ENCODE data around the gene UBN1.

Gene UBN1

DNA sequence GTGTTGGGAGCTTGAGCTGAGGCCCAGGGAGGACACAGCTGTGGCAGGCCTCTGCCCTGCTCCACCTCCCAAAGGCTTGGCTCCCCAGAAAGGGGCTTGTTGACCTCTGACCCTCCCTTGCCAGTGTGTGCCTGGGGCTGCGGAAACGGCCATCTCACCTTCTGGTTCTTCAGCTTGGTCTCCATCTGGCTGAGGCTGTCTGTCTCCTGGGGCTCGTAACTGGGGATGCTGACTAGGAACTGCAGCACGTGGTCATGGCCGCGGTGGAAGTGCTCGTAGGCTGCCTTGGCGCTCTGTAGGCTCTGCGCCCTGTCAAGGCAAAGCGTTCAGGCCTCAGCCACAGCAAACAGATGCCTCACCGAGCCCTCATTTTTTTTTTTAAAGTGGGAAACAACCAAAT is 42.7 kb downstream of the UBN1 start:
- DNase-seq (ENCODE audit: low read depth): no peak
- no peak for TF ChIP-seq CTCF (IDR thresholded peaks at IDR 0.05; ENCODE audit: control insufficient read depth, extremely low read depth, insufficient read depth)
- H3K4me3 ChIP-seq (ENCODE audit: low read depth, low read length): no peak overlapping the region

DNA sequence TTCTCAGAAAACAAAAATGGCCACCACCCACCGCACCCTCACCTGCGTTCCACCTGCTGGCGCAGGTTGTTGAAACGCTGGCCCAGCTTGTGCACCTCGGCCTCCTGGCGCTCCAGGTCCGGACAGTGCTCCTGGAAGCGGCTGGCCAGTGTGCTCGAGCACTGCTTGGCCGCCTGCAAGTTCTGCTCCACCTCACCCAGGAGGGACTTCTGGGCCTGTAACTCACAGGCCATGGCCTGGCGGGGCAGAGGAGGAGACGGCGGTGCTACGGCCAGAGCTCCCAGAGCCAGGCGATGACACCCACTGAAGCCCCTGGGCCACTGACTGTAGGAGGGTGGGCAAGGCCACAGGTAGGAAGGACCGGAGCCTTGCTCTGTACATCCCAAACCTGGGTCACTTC is 43.4 kb downstream of the UBN1 start:
- no peak for DNase-seq (ENCODE audit: low read depth)
- no peak overlapping the region for H3K4me3 ChIP-seq (ENCODE audit: low read depth, low read length)
- no peak for TF ChIP-seq CTCF (IDR thresholded peaks at IDR 0.05; ENCODE audit: control insufficient read depth, extremely low read depth, insufficient read depth)

DNA sequence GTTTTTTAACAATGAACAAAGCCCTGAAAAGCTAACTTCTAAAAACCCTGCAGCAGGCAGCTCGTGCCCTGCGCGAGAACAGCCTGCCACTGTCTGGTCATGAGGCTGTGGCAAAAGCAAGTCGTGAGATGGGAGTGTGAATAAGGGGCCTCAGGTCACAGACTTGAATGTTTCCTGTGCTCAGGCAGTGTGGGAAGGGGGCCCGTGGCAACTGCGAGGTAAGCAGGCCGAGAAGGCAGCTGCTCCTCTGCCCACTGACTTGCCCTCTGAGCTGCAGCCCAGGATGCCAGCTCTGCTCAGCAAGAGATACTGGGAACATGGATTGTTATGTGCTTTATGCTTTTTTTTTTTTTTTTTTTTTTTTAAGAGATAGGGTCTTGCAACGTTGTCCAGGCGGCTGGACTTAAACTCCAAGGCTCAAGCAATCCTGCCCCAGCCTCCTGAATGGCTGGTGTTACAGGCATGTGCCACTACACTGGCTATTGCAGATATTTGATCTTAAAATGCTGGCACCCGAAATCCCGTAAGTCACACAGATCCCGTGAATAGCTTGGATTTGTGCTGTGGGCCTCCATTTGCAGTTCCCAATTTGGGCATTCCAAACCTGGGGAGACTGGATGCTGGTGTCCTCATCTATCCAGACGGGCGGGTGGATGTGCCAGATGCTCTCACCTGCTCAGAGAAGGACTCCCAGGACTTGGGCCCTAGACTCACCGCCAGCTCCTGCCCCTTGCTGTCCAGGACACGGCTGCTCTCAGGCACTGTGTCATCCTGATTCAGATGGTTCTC is 44.0 kb downstream of the UBN1 start:
- TF ChIP-seq CTCF (IDR thresholded peaks at IDR 0.05; ENCODE audit: control insufficient read depth, extremely low read depth, insufficient read depth): no peak
- H3K4me3 ChIP-seq (ENCODE audit: low read depth, low read length): no peak overlapping the region
- no peak for DNase-seq (ENCODE audit: low read depth)

DNA sequence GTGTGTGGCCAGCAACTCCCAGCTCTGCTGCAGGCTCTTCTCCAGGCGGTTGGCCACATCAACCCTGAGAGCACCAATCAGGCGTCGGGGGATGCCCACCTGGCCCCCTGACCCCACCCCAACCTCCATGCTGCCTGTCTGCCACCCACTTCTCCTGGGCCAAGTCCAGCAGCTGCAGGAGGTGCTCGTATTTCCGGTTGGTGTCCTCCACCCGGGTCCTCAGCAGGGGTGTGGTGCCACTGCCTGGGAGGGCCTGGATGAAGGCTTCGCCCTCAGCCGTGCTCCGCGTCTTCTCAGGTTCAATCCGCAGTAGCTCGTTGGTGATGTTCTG is 44.6 kb downstream of the UBN1 start:
- TF ChIP-seq CTCF (IDR thresholded peaks at IDR 0.05; ENCODE audit: control insufficient read depth, extremely low read depth, insufficient read depth): no peak
- DNase-seq (ENCODE audit: low read depth): no peak
- H3K4me3 ChIP-seq (ENCODE audit: low read depth, low read length): no peak overlapping the region

DNA sequence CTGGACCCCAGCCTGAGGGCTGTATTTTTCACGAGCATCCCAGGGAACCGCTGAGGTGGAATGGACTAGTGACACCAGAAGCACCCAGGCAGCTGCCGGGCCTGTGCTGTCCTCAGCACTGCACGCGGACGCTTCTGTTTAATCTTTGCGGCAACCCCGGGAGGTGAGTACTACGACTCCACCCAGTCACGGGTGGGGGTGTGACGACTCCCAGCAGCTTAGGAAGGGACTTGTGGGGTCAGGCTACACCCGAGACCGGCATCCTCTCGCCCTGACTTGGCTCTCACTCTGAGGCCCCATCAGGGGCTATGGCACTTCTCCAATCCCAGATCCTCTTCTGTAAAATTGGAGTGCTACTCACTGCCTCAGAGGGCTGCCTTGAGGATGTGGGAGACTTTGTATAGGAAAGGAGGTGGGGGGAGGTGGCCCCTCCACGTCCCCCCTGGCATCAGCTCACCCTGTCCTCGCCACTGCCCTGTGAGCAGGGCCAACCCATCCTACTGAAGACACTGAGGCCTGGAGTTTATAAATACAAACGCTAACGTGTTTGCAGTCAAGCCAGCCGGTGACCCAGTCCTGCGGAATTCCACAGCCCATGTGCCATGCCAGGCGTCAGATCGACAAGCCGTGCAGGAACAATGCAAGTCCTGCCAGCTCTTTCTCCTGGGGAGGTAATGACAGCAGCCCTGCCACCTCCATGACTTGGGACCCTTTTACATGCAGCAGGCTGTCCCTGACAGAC is 45.3 kb downstream of the UBN1 start:
- DNase-seq (ENCODE audit: low read depth): no peak
- TF ChIP-seq CTCF (IDR thresholded peaks at IDR 0.05; ENCODE audit: control insufficient read depth, extremely low read depth, insufficient read depth): no peak
- no peak overlapping the region for H3K4me3 ChIP-seq (ENCODE audit: low read depth, low read length)

GRCh38 chr16:4893103-4893862 is 46.0 kb downstream of the UBN1 start:
- no peak for TF ChIP-seq CTCF (IDR thresholded peaks at IDR 0.05; ENCODE audit: control insufficient read depth, extremely low read depth, insufficient read depth)
- H3K4me3 ChIP-seq (ENCODE audit: low read depth, low read length): no peak overlapping the region
- DNase-seq (ENCODE audit: low read depth): no peak
